Fibroblast of pulmonary artery (primary cell): ENCODE measurements around the gene DNAJC24.

ENCODE experiments used
- DNase-seq: peaks from one replicate; pipeline ENCODE4 v3.0.0-alpha.2; 2010; ENCODE audit warnings: low read depth
- H3K4me3 ChIP-seq: replicated peaks from 2 replicates; pipeline ENCODE4 v1.5.1; 2011; ENCODE audit warnings: low read depth, mild to moderate bottlenecking, control low read depth, low read length, moderate library complexity
- CTCF ChIP-seq: IDR thresholded peaks from 2 replicates; pipeline ENCODE4 v1.5.1; 2011; ENCODE audit warnings: mild to moderate bottlenecking, control low read depth, low read length, inconsistent platforms; ENCODE audit errors: missing control alignments

DNAJC24 gene

GRCh38 chr11:31414338-31414737 lies 44.7 kb downstream of the DNAJC24 start:
- no peak for TF ChIP-seq CTCF
- DNase-seq, result no peak

GRCh38 chr11:31415435-31415834 lies 45.8 kb downstream of the DNAJC24 start:
- no peak overlapping the region for H3K4me3 ChIP-seq
- TF ChIP-seq CTCF, result no peak
- DNase-seq, result no peak

More at GRCh38 chr11:31414338-31414737, 44.7 kb downstream of the DNAJC24 start:
- H3K4me3 ChIP-seq, result no peak overlapping the region

- H3K4me3 ChIP-seq, result no peak overlapping the region
- no peak for DNase-seq
- no peak for TF ChIP-seq CTCF
Observed at GRCh38 chr11:31417357-31417756, 47.7 kb downstream of the DNAJC24 start.

- no peak for DNase-seq
- TF ChIP-seq CTCF, result no peak
Observed at GRCh38 chr11:31417816-31418215, 48.2 kb downstream of the DNAJC24 start.

GRCh38 chr11:31419138-31419537 lies 49.5 kb downstream of the DNAJC24 start:
- no peak for TF ChIP-seq CTCF
- H3K4me3 ChIP-seq, result no peak overlapping the region
- DNase-seq, result no peak

More at GRCh38 chr11:31417816-31418215, 48.2 kb downstream of the DNAJC24 start:
- H3K4me3 ChIP-seq, result no peak overlapping the region

DNA sequence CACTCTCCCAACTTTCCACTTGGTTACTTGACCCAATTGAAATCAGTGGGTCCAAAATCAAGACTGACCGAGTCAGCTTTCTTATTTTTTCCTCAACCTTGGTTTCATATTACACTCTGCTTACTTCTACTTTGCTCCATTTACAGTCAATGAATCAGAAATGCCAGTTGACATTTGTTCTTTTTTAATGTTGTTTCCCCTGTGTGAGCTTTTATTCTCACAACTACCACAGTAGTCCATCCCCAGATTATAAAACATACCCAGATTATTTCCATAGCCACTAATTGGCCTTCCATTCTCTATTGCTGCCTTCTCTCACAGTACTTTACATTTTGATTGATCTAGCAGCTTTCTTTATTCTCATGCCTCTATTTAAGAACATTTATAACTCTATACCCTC lies 50.0 kb downstream of the DNAJC24 start:
- no peak for DNase-seq
- TF ChIP-seq CTCF, result no peak

GRCh38 chr11:31421820-31422219 lies 52.2 kb downstream of the DNAJC24 start:
- no peak for DNase-seq
- no peak overlapping the region for H3K4me3 ChIP-seq
- TF ChIP-seq CTCF, result no peak

More for the DNA sequence above, 50.0 kb downstream of the DNAJC24 start:
- H3K4me3 ChIP-seq, result no peak overlapping the region
